ENCODE data around the gene EMP1. TPM values are rescaled to one million over a fixed set of nuclear protein-coding genes. Genes with fewer than 3 reads are reported as not detected.

Gene EMP1
- total and polyA plus RNA-seq, 3 experiments from 2014 or later: 0.35 to 12.9 (median 9.6) TPM

GRCh38 chr12:13165617-13166041 is 30.9 kb upstream of the EMP1 start:
- H3K27ac Mint-ChIP-seq: peak overlapping the region in 5 of 8 donors; percentile 15 to 63 (median 48)
- H3K27me3 Mint-ChIP-seq: peaks cover 3 to 8% of the 10 kb centered on the region in 2 donors
- Histone ChIP-seq H3K36me3 (ENCODE audit: insufficient read depth, low read length) (no peaks in the 10 kb centered on the region), H3K4me1 (ENCODE audit: insufficient read depth, low read length) (peaks cover 22% of the 10 kb centered on the region), H3K27me3 (ENCODE audit: insufficient read depth, low read length, poor library complexity, severe bottlenecking) (no peaks in the 10 kb centered on the region), H3K4me3 (ENCODE audit: low read length) (no peak overlapping the region), H3K27ac (ENCODE audit: low read depth, low read length) (no peak overlapping the region), H3K9me3 (ENCODE audit: low read length) (no peaks in the 10 kb centered on the region)
- ChIA-PET POLR2A (no interaction called here), CTCF (interaction anchor here (0.9 to 1.6 kb wide), 2 partner anchors 14 to 46 kb away, joined by 3 to 5 read pairs; no protein-coding TSS in a partner anchor)
- H3K36me3 Mint-ChIP-seq: peaks cover 0 to 4% (median 2%) of the 10 kb centered on the region in 3 donors
- H3K4me3 Mint-ChIP-seq: peak overlapping the region in 4 of 7 donors; percentile 9 to 33 (median 23)
- peaks cover 0 to 1% (median 0%) of the 10 kb centered on the region in 5 donors for H3K9me3 Mint-ChIP-seq
- DNase-seq: peak; percentile 11 to 79 (median 33)
- peaks cover 16 to 24% (median 19%) of the 10 kb centered on the region in 3 donors for H3K4me1 Mint-ChIP-seq

- Mint-ChIP-seq H3K27me3 (peaks cover 3 to 16% of the 10 kb centered on the region in 2 donors), H3K36me3 (peaks cover 0 to 4% (median 2%) of the 10 kb centered on the region in 3 donors), H3K4me3 (no peak overlapping the region), H3K4me1 (peaks cover 16 to 24% (median 19%) of the 10 kb centered on the region in 3 donors), H3K9me3 (peaks cover 0 to 1% (median 0%) of the 10 kb centered on the region in 5 donors), H3K27ac (no peak overlapping the region)
- Histone ChIP-seq H3K4me3 (ENCODE audit: low read length) (no peak overlapping the region), H3K27me3 (ENCODE audit: insufficient read depth, low read length, poor library complexity, severe bottlenecking) (no peaks in the 10 kb centered on the region), H3K4me1 (ENCODE audit: insufficient read depth, low read length) (peaks cover 22% of the 10 kb centered on the region), H3K27ac (ENCODE audit: low read depth, low read length) (no peak overlapping the region), H3K9me3 (ENCODE audit: low read length) (no peaks in the 10 kb centered on the region), H3K36me3 (ENCODE audit: insufficient read depth, low read length) (no peaks in the 10 kb centered on the region)
- no peak for DNase-seq
- ChIA-PET POLR2A (no interaction called here), CTCF (interaction anchor here (1.2 kb wide), 1 partner anchor 20 kb away, joined by 3 read pairs; no protein-coding TSS in a partner anchor)
These were observed 29.3 kb upstream of the EMP1 start for GRCh38 chr12:13167226-13167625.

- Mint-ChIP-seq H3K4me1 (peaks cover 16 to 24% (median 19%) of the 10 kb centered on the region in 3 donors), H3K27ac (no peak overlapping the region), H3K9me3 (peaks cover 0 to 1% (median 0%) of the 10 kb centered on the region in 5 donors), H3K4me3 (no peak overlapping the region), H3K36me3 (peaks cover 0 to 4% (median 2%) of the 10 kb centered on the region in 3 donors), H3K27me3 (peaks cover 3 to 22% of the 10 kb centered on the region in 2 donors)
- peaks cover 22% of the 10 kb centered on the region for H3K4me1 ChIP-seq (ENCODE audit: insufficient read depth, low read length)
- no peak for DNase-seq
- ChIA-PET POLR2A (no interaction called here), CTCF (no interaction called here)
- no peak overlapping the region for H3K27ac ChIP-seq (ENCODE audit: low read depth, low read length)
- H3K27me3 ChIP-seq (ENCODE audit: insufficient read depth, low read length, poor library complexity, severe bottlenecking): no peaks in the 10 kb centered on the region
- H3K36me3 ChIP-seq (ENCODE audit: insufficient read depth, low read length): no peaks in the 10 kb centered on the region
- H3K4me3 ChIP-seq (ENCODE audit: low read length): no peak overlapping the region
- no peaks in the 10 kb centered on the region for H3K9me3 ChIP-seq (ENCODE audit: low read length)
These were observed 28.6 kb upstream of the EMP1 start for GRCh38 chr12:13167906-13168305.

GRCh38 chr12:13169272-13169671 is 27.3 kb upstream of the EMP1 start:
- Mint-ChIP-seq H3K9me3 (peaks cover 0 to 1% (median 0%) of the 10 kb centered on the region in 5 donors), H3K36me3 (peaks cover 0 to 4% (median 2%) of the 10 kb centered on the region in 3 donors), H3K4me1 (peaks cover 16 to 31% (median 25%) of the 10 kb centered on the region in 3 donors), H3K27me3 (peaks cover 4 to 25% of the 10 kb centered on the region in 2 donors), H3K27ac (no peak overlapping the region), H3K4me3 (no peak overlapping the region)
- Histone ChIP-seq H3K9me3 (ENCODE audit: low read length) (no peaks in the 10 kb centered on the region), H3K4me1 (ENCODE audit: insufficient read depth, low read length) (peaks cover 22% of the 10 kb centered on the region), H3K36me3 (ENCODE audit: insufficient read depth, low read length) (no peaks in the 10 kb centered on the region), H3K27me3 (ENCODE audit: insufficient read depth, low read length, poor library complexity, severe bottlenecking) (no peaks in the 10 kb centered on the region), H3K4me3 (ENCODE audit: low read length) (no peak overlapping the region), H3K27ac (ENCODE audit: low read depth, low read length) (no peak overlapping the region)
- CTCF ChIA-PET: no interaction called here
- POLR2A ChIA-PET: no interaction called here
- DNase-seq: no peak

- Histone ChIP-seq H3K4me1 (ENCODE audit: insufficient read depth, low read length) (peaks cover 8% of the 10 kb centered on the region), H3K36me3 (ENCODE audit: insufficient read depth, low read length) (no peaks in the 10 kb centered on the region), H3K27ac (ENCODE audit: low read depth, low read length) (no peak overlapping the region), H3K9me3 (ENCODE audit: low read length) (no peaks in the 10 kb centered on the region), H3K27me3 (ENCODE audit: insufficient read depth, low read length, poor library complexity, severe bottlenecking) (no peaks in the 10 kb centered on the region), H3K4me3 (ENCODE audit: low read length) (no peak overlapping the region)
- Mint-ChIP-seq H3K27me3 (peaks cover 4 to 25% of the 10 kb centered on the region in 2 donors), H3K36me3 (peaks cover 0 to 4% (median 3%) of the 10 kb centered on the region in 3 donors), H3K4me3 (no peak overlapping the region), H3K9me3 (peaks cover 0 to 1% (median 0%) of the 10 kb centered on the region in 5 donors), H3K27ac (peak overlapping the region in 1 of 8 donors; percentile 20), H3K4me1 (peaks cover 4 to 16% (median 10%) of the 10 kb centered on the region in 3 donors)
- DNase-seq: no peak
- ChIA-PET POLR2A (no interaction called here), CTCF (no interaction called here)
These were observed 25.5 kb upstream of the EMP1 start for GRCh38 chr12:13170892-13171490.

GRCh38 chr12:13171921-13172859 is 24.3 kb upstream of the EMP1 start:
- H3K4me1 ChIP-seq (ENCODE audit: insufficient read depth, low read length): no peaks in the 10 kb centered on the region
- Mint-ChIP-seq H3K27ac (peak overlapping the region in 1 of 8 donors; percentile 64), H3K9me3 (peaks cover 0 to 1% (median 0%) of the 10 kb centered on the region in 5 donors), H3K27me3 (peaks cover 4 to 30% of the 10 kb centered on the region in 2 donors), H3K36me3 (peaks cover 0 to 4% (median 3%) of the 10 kb centered on the region in 3 donors), H3K4me3 (no peak overlapping the region), H3K4me1 (peaks cover 0 to 7% (median 6%) of the 10 kb centered on the region in 3 donors)
- H3K27me3 ChIP-seq (ENCODE audit: insufficient read depth, low read length, poor library complexity, severe bottlenecking): no peaks in the 10 kb centered on the region
- no peak for DNase-seq
- ChIA-PET CTCF (no interaction called here), POLR2A (no interaction called here)
- no peaks in the 10 kb centered on the region for H3K36me3 ChIP-seq (ENCODE audit: insufficient read depth, low read length)
- no peaks in the 10 kb centered on the region for H3K9me3 ChIP-seq (ENCODE audit: low read length)
- H3K4me3 ChIP-seq (ENCODE audit: low read length): no peak overlapping the region
- H3K27ac ChIP-seq (ENCODE audit: low read depth, low read length): no peak overlapping the region

GRCh38 chr12:13173012-13173932 is 23.3 kb upstream of the EMP1 start:
- ChIA-PET CTCF (no interaction called here), POLR2A (no interaction called here)
- H3K4me1 ChIP-seq (ENCODE audit: insufficient read depth, low read length): no peaks in the 10 kb centered on the region
- H3K9me3 ChIP-seq (ENCODE audit: low read length): no peaks in the 10 kb centered on the region
- no peak for DNase-seq
- H3K27me3 ChIP-seq (ENCODE audit: insufficient read depth, low read length, poor library complexity, severe bottlenecking): no peaks in the 10 kb centered on the region
- Mint-ChIP-seq H3K27ac (peak overlapping the region in 1 of 8 donors; percentile 66), H3K9me3 (no peaks in the 10 kb centered on the region), H3K36me3 (peaks cover 0 to 1% (median 0%) of the 10 kb centered on the region in 3 donors), H3K4me3 (no peak overlapping the region), H3K27me3 (peaks cover 12 to 35% of the 10 kb centered on the region in 2 donors), H3K4me1 (peaks cover 4 to 12% (median 10%) of the 10 kb centered on the region in 3 donors)
- H3K36me3 ChIP-seq (ENCODE audit: insufficient read depth, low read length): no peaks in the 10 kb centered on the region
- no peak overlapping the region for H3K4me3 ChIP-seq (ENCODE audit: low read length)
- no peak overlapping the region for H3K27ac ChIP-seq (ENCODE audit: low read depth, low read length)

All from CD8-positive, alpha-beta memory T cell (primary cell).